Stimulated activated CD8-positive, alpha-beta memory T cell treated with anti-CD3 and anti-CD28 coated beads, Interleukin-7, amount 100 ng/mL, for 1 hour (primary cell): ENCODE results near the gene OVOL3.
"Not testable (repeated sequence)": the region's sequence is repeated elsewhere in the genome, so short reads cannot be mapped to it uniquely, and the experiment has no call there.

Experiments used
- DNase-seq, 2 donors: peaks; one replicate each; pipeline ENCODE4 v3.0.0-alpha.2; 2020; ENCODE audit warnings: low read depth in 2 of 2

Gene OVOL3

DNA sequence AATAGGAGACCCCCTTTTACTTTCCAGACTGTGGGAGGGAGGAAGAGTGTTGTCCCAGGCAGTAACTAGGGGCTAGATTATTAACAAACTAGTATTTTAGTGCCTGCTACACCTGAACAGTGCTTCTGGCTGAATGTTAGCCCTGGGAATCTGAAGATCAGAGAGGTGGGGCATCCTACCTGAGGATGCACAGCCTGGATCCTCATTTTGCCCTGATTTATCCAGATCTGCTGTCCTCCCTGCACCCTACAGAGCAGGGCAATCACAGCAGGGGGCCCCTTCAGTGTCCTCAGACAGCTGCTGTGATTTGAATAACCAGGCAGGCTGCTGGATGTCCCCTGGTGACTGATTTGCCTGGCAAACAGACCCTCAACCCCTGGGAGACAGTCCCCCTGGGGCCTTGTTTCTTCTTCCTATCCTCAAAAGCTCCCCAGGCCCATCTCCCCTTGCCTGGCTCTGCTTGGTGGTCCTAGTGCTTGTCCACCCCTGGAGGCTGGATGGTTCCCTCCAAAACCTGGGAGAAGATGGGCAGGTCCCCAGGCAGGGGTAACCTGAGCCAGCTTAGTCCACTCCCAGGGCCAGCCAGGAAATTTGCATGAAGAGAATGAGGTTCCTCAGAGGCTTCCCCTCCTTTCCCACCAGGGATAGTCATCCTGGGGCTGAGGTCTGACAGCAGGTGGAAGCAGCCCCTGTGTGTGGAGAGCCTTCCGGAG is at the start of gene OVOL3:
Gene OVOL3, plus strand, starts transcription at position 657 of the 713 bp plus-strand sequence. CDS start 60 bp downstream, outside the sequence.
- DNase-seq = no peak

DNA sequence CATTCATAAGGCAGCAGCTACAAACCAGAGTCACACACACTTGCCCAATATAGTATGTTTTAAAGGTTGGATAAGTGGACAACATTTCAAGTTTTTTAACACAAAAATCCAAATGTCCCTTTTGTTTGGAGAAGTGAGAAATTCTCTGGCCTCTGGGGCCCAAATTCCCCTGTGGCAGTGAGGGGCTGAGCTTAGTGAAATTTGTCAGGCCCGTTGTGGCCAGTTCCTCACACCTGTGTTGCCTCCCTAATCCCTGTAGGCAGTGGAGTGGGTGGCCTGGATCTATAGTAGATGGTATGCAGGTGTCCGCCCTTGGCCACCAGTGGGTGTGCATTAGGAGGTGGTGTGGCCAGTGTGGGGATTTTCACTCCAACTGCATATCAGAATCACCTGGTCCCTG is 49.6 kb upstream of the OVOL3 start:
- no peak for DNase-seq

DNA sequence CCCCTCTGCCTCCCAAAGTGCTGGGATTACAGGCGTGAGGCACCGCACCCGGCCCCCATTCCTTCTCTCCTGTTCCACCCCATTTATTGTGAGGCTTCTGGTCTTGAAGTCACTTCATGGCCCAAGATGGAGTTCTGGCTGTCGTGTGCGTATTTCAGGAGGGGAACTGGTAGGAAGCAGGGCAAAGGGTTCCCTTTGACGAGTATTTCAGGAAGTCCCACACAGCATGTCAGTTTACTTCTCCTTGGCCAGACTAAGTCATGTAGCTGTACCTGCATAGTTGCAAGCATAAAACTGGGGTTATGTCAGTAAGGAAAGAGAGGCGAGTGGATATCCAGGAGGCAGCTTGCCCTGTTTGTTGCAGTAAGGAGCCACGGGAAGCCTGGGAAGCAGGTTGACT is 46.1 kb upstream of the OVOL3 start:
- no peak for DNase-seq

DNA sequence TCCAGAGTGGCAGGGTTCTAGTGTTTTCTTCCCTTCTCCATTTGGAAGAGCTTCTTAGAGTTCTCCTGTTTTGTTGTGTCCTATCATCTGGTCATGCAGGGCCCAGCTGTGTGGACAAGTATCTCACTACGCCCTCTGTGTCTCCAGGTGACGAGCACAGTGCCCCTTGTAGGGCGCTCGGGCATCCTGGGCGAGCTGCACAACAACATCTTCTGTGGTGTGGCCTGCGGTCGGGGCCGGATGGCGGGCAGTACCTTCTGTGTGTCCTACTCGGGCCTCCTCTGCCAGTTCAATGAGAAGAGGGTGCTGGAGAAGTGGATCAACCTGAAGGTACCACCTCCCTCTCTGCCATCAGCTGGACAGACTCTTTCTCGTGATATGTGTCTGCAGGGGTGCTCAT is 43.3 kb upstream of the OVOL3 start:
- no peak for DNase-seq

DNA sequence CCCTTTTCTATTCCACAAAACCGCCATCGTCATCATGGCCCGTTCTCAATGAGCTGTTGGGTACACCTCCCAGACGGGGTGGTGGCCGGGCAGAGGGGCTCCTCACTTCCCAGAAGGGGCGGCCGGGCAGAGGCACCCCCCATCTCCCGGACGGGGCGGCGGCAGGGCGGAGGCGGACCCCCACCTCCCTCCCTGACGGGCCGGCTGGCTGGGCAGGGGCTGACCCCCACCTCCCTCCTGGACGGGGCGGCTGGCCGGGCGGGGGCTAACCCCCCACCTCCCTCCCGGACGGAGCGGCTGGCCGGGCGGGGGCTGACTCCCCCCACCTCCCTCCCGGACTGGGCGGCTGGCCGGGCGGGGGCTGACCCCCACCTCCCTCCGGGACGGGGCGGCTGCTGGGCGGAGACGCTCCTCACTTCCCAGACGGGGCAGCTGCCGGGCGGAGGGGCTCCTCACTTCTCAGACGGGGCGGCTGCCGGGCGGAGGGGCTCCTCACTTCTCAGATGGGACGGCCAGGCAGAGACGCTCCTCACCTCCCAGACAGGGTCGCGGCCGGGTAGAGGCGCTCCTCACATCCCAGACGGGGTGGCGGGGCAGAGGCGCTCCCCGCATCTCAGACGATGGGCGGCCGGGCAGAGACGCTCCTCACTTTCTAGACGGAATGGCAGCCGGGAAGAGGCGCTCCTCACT is 42.0 kb upstream of the OVOL3 start:
- not testable (repeated sequence) for DNase-seq

DNA sequence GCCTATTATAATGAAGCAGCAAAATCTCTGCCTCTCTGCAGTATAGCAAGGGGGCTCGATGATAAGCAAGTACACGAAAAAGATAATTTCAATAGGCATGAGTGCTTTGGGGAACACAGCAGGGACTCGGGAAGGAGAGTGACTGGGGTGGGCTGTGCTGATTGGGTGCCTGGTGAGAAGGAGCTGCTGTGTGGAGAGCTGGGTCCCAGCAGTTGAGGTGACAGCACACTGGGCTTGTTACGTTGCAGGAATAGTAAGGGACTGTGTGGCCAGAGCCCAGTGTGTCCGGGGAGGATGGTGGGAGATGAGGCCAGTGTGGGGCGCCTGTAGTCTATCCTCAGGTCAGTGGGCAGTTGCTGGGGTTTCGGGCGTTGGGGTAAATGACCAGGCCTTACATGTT is 38.9 kb upstream of the OVOL3 start:
- no peak for DNase-seq

DNA sequence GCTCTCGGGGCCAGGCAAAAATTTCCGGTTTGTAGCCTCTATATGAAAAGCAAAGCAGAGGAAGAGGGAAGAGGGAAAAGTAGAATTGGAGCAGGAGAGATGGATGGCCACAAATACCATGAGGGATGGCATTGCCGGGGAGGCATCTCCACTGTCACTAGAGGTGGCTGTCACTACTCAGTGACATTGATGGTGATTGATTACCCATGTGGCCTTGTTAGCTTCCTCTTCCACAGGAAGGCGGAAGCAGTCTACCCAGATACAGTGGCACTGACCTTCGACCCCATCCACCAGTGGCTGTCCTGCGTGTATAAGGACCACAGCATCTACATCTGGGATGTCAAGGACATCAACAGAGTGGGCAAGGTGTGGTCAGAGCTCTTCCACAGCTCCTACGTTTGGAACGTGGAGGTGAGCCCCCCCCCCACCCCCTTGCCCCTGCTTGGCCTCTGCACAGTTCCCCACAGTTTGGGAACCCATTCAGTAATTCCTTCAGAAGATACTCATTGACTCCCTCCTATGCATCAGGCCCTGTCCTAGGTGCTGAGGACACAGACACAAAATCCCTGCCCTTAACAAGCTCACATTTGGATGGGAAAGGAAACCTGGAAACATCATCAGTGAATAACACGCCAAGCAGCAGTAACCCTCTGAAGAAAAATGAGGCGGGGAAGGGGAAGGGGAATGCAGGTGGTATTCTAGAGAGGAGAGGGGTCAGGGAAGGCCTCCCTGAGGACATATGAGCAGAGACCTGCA is 37.6 kb upstream of the OVOL3 start:
- DNase-seq = no peak

DNA sequence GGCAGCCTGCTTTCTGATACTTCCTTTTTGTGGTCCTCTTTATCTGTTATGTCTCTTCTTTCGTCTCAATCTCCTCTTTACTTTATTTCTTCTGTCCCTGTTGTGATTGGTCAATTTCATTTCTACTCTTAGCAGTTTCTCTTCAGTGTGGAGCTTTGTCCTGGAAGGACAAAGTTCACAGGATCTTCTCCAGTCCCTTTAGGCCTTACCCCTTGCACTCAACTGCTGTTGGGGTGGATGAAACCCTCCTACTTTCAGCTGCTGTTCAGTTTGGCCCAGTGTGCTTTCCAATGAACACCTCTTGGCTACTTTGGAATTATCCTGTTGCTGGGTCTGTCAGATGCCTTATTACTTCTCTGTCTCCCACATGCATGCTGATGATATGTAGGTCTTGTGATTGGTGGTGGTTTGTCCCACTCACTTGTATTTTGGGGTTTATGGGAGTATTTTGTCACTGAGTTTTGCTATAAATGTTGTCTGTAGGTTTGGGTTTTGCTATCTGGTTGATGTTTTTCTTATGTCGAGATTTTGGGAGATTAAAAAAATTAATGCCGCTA is 31.5 kb upstream of the OVOL3 start:
- no peak for DNase-seq

DNA sequence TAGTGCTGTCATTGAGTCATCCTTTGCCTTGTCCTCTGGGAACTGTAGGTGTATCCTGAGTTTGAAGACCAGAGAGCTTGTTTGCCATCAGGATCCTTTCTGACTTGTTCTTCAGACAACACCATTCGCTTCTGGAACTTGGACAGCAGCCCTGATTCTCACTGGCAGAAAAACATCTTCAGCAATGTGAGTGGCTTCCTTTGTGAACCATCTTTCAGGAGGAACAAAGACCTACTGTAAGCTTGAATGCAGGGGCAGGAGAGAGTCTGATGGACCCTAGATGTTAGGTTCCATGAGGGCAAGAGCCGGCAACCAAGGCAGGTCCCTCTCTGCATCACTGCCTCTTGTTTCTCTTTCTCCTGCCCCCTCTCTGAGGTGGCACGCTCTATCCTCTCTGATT is 29.6 kb upstream of the OVOL3 start:
- no peak for DNase-seq

DNA sequence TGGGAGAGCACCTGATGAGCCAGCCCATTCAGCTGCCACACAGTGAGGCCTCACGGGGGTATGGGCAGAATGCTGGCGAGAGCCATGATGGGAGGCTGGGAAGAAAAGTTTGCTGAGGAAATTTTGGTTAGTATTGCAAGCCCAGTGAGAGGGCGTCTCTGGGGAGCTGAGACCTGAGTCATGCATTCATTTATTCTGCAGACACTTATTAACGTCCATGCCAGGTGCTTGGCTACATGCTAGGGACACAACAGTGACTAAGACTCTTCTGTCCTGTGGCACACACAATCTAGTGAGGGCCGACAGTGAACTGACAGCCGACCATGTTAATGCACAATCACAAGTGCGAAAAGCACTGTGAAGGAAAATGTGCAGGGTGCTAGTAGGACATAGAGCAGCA is 29.0 kb upstream of the OVOL3 start:
- no peak for DNase-seq

DNA sequence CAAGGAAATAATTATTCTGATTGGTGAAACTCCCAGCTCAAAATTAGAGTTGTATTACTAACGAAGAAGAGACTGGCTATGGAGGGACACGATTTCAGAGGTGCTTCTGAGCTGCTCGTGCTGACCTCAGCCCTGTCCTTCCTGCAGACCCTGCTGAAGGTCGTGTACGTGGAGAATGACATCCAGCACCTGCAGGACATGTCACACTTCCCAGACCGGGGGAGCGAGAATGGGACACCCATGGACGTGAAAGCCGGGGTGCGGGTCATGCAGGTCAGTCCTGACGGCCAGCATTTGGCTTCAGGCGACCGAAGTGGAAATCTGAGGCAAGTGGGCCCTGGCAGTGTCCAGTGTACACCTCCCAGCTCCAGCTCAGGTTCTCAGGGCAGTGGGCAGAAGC is 28.0 kb upstream of the OVOL3 start:
- DNase-seq = no peak

DNA sequence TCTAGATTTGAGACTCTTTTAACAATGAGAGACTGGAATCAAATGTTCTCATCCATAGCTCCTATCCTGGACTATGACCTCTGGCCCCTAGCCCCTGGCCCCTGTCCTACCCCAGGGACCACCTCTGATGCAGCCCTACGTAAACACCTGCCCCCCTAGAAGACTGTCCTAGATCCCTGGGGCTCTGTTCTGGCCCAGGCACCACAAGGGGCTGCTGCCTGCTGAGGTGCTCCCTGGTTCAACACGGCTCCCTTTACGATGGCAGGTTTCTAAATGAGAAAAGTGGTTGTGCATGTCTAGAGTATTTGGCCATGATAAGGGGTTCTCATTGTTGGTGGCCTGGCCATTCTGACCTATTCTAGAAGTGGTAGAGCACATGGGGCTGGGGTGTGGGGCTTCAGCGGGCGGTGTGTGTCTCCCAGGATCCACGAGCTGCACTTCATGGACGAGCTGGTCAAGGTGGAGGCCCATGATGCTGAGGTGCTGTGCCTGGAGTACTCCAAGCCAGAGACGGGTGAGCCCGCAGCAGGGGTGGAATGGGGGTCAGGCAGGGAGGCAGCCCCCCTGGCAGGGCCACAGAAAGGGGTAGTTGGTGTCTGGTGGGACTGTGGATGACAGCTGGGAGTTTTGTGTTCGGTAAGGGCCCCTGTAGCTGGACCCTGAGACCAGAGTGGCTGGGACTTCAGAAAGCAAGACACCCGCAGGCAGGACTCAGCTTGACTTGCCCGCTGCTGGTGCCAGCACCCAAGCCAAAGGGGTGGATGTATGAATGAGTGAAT is 26.5 kb upstream of the OVOL3 start:
- no peak for DNase-seq

DNA sequence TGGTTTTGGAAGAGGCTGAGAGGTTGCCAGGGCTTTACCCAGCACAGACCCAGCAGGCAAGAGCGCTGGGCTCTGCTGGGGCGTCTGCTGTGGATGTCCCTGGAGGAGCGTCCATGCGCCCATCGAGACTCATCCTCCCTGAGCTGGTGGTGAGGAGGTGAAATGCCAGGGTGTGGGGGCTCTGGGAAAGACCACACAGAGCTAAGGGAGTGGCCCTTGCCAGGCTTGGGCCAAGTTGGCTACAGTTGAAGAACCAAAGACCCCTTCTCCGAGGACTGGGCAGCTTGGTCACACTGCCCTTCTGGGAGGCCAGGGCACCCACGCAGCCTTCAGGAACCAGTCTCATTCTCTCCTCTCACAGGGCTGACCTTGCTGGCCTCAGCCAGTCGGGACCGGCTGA is 24.6 kb upstream of the OVOL3 start:
- no peak for DNase-seq

DNA sequence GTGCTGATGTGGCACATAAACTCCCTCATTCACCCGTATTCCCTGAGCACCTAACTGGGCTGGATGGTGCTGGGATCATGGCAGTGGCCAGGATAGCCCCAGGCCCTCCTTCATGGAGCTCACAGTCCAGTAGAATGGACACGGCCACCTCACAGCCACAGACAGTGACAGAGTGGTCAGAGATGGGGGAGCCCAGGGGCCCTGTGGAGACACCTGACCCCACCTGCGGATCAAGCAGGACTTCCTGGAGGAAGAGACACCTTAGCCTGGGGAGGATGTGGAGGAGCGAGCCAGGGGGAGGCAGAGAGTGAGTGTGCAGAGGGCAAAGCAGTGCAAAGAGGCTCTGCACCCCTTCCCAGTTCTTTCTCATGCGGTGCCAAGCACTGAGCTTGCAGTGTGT is 21.1 kb upstream of the OVOL3 start:
- no peak for DNase-seq

DNA sequence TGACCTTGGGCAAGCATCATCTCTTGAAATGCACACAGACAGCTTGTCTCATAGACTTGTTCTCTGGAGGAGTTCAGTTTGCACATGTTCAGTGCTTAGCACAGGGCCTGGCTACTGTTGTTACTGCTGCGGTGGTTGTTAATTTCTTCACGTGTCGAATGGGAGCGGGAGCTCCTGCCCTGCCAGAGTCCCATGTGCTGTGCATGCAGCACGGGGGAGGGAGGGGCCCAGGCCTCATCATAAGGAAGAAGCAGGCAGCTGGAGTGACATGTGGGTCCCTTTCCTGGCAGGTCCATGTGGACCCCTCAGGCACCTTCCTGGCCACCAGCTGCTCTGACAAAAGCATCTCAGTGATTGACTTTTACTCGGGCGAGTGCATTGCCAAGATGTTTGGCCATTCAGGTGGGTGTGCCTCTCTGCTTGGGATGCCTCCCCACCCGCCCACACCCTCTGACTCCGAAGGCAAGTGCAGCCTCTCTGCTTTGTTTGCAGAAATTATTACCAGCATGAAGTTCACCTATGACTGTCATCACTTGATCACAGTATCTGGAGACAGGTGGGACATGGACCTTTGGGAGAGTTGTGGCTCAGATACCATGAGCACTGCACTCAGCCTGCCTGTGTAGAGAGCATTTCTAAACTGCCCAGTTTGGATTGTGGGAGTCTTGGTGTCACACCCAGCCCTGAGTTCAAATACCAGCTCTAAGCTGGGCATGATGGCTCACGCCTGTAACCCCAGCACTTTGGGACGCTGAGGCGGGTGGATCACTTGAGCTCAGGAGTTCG is 19.8 kb upstream of the OVOL3 start:
- no peak for DNase-seq

DNA sequence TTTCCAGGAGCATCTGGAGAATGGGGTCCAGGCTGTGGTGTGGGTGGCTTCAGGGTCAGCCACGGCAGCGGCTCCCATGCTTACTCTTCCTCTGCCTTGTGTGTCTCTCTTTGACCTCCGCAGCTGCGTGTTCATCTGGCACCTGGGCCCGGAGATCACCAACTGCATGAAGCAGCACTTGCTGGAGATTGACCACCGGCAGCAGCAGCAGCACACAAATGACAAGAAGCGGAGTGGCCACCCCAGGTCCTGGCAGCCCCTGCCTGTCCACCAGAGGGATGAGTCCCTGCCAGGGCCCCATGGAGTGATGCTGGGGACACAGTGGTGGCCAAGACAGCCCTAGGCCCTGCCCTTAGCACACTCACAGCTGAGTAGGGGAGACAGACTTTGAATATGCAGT is 18.4 kb upstream of the OVOL3 start:
- no peak for DNase-seq

DNA sequence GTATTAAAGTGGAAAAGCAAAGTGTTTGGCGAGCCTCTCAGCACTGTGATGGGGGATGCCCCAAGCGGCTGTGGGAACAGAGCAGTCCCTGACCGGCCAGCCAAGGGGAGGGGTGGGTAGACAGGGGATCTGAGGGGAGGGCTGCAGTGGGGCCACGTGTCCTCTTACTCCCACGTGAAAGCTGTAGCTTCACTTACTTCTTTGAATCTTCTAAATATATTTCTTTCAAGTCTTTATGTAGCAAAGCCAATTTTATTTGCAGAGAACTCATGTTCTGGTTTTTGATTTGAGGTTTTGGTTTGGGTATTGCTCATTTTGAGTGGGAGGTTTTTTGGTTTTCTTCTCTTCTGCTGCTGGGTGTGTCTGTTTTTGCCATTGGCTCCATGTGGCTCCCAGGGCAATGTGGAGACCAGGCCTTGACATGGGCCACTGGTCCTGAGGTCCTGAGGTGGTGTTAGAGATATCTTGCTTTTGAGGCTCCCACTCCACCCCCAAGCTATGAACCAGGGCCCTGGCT is 17.7 kb upstream of the OVOL3 start:
- DNase-seq = no peak

DNA sequence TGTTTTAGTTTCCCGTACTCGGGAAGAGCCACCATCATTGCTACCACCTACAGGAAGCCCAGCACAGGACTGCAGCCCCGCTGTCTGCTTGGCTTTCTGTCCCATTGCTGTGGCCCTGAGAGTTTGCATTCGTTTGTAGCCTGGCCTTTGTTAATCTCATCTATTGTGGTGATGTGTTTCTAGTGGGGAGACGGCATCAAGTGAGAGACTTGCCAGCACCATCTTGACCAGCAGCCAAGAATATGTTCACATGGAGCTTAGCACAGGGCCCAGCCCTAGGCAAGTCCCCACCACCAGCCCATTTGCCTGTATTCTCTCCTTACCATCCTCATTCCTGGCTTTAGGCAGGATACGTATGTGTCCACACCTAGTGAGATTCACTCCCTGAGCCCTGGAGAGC is 17.3 kb upstream of the OVOL3 start:
- DNase-seq = no peak

DNA sequence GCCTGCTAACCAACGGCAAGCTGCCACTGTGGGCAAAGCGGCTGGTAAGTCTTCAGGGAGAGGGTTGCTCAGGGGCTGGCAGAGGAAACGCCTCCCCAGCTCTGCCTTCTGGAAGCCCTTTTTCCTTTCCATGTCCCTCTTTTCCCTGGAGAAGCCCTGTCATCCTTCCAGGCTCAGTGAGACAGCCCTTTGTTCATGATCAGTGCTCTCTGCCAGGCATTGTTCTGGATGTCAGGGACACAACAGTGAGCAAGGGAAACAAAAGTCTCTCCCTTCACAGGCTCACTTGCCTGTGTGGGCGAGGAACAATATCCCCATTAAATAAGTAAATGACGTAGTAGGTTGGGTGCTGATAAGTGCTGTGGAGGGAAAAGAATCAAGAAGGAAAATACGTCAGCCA is 13.9 kb upstream of the OVOL3 start:
- DNase-seq = no peak

DNA sequence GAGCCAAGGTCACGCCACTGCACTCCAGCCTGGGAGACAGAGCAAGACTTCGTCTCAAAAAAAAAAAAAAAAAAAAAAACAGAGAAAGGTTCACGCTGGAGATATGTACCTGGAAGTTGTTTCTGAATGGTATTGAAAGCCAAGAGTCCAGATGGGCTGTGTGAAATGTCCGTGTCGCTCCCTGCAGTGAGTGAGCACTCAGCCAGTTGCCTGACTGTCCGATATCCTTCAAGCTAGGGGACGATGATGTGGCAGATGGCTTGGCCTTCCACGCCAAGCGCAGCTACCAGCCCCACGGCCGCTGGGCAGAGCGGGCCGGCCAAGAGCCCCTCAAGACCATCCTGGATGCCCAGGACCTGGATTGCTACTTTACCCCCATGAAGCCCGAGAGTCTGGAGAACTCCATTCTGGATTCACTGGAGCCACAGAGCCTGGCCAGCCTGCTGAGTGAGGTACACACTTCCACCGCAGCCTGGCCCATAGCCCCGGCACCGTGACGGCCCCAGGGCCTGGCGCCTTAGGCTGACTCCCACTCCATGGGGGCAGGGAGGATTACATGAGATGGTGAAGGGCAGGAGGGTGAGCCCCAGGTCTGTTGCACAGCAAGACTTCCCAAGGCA is 11.7 kb upstream of the OVOL3 start:
- no peak for DNase-seq
